Right ventricle myocardium inferior (tissue), 1 donor: Measurements from ENCODE around the gene IL1R1. TPM values are rescaled to one million over a fixed set of nuclear protein-coding genes. Genes with fewer than 3 reads are reported as not detected.

ENCODE experiments used
- ATAC-seq: fragments of 200-7000 bp; cut with Tn5 transposase; one replicate; pipeline ENCODE4 v1.9.1; 2020; ENCODE audit warnings: mild to moderate bottlenecking, moderate library complexity
- DNase-seq: peaks from one replicate; pipeline ENCODE4 v3.0.0; 2021; ENCODE audit errors: missing footprints
- intact Hi-C: fragments of 100-400 bp; cut with DNase I; formaldehyde crosslinking; loops from one replicate; pipeline ENCODE4 v1.11.0; 2022
- total RNA-seq: library from RNA; stranded (reverse); fragmentation: NEBNext Ultra II Directional; extraction: Animal tissue kit (Norgen Biotek cat#: 25700); gene quantifications from one replicate; pipeline ENCODE4 v1.2.1, GENCODE V29; 2021
- donor health status: DM: no; HTN: yes; CAD: no; lungs with severe emphysema.

The IL1R1 gene
- total RNA-seq, 1 donor from 2014 or later: 26.6 TPM

DNA sequence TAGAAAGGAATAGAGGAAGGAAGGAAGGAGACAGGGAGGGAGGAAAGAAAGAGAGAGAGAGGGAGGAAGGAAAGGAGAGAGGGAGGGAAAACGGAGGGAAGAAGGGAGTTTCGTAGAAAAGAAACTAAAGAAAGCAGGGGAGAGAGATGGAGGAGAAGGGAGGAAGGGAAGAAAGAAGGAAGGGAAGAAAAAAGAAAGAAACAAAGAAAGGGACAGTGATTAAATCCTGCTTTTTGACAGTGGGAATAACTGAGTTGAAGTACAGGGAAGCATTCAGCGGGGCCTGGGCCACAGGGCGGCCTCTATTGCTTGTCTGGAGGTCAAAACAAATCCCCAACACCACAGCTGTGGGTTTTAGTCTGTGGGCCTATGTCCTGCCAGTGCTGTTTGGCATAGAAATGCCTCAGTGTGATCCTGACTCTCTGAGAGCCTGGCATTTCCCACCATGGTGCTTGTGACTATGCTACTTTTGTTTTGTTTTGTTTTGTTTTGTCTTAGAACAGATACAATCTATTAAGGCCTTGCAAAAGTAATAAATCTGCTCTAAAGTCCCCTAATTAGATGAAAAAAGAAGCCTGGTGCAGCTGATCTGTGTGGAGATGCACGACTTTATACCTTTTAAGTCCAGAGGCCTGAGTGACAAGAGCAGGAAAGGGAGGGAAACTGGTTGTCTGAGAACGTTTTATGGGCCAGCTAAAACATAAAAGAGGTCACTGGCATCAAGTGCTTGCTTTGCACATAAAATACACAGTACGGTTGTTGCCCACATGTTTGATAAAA lies 84.3 kb downstream of the IL1R1 start:
- DNase-seq (no peak), ATAC-seq (no peak)
- intact Hi-C loops: no loop called here

GRCh38 chr2:102229141-102229769 lies 86.7 kb downstream of the IL1R1 start:
- intact Hi-C loops: no loop called here
- ATAC-seq (no peak), DNase-seq (no peak)

Other genes starting within 250 kb of the IL1R1 start
- gene IL1R2, start 150.8 kb upstream of the IL1R1 start, total RNA-seq: 1.3 TPM
- gene IL1RL2, start 44.3 kb downstream of the IL1R1 start, total RNA-seq: not detected
- gene IL1RL1, start 168.8 kb downstream of the IL1R1 start, total RNA-seq: 1.7 TPM
- gene IL18R1, start 213.1 kb downstream of the IL1R1 start, total RNA-seq: 1.0 TPM